B cell (primary cell): Measurements from ENCODE around the gene DNAH2. TPM values are rescaled to one million over a fixed set of nuclear protein-coding genes. Genes with fewer than 3 reads are reported as not detected.

Experiments
- ATAC-seq: fragments of 200-7000 bp; cut with Tn5 transposase; one replicate; pipeline ENCODE4 v1.10.0; 2021; ENCODE audit warnings: low read depth, mild to moderate bottlenecking, moderate number of reproducible peaks, moderate library complexity
- CTCF ChIA-PET: fragments of 350-600 bp; sonication (Branson Sonifier 250); formaldehyde crosslinking; loops from one replicate; lab custom pipeline; 2021; ENCODE audit warnings: antibody characterized with exemption, inconsistent platforms; lab: Charles Lee
- POLR2A ChIA-PET: fragments of 350-600 bp; sonication (Branson Sonifier 250); formaldehyde crosslinking; loops from one replicate; lab custom pipeline; 2021; ENCODE audit warnings: antibody characterized with exemption; lab: Charles Lee
- DNase-seq: peaks from one replicate; pipeline ENCODE4 v3.0.0; 2013
- H2AFZ ChIP-seq: 2 replicates; pipeline ENCODE4 v1.6.1; 2012; ENCODE audit warnings: mild to moderate bottlenecking, low read depth, low read length; ENCODE audit not compliant: insufficient read depth, poor library complexity, severe bottlenecking
- H3K27ac ChIP-seq, 2 donors: 1 replicate in 1 of 2; 2 replicates in 1 of 2; pipeline ENCODE4 v1.5.1; 2012 to 2013; ENCODE audit warnings: low read length in 2 of 2, mild to moderate bottlenecking in 2 of 2, moderate library complexity in 1 of 2
- H3K27me3 ChIP-seq, 4 experiments: fragments of 200-600 bp in 1 of 4; sonication (generic) in 1 of 4; replicated peaks in 1 of 4; 1 replicate in 2 of 4; 2 replicates in 2 of 4; pipeline versions ENCODE4 v1.6.1 to v1.7.0; 2013 to 2016; ENCODE audit warnings: low read length in 3 of 4, mild to moderate bottlenecking in 2 of 4, mixed read lengths in 1 of 4, moderate library complexity in 1 of 4; ENCODE audit not compliant: insufficient read depth in 4 of 4, control insufficient read depth in 3 of 4; ENCODE audit errors: control extremely low read depth in 1 of 4
- H3K36me3 ChIP-seq, 2 experiments: replicated peaks in 1 of 2; 1 replicate in 1 of 2; 2 replicates in 1 of 2; pipeline versions ENCODE4 v1.6.1 to v1.7.1; 2013; ENCODE audit warnings: low read length in 1 of 2; ENCODE audit not compliant: insufficient read depth in 2 of 2, control insufficient read depth in 1 of 2; ENCODE audit errors: control extremely low read depth in 1 of 2, extremely low read depth in 1 of 2
- H3K4me1 ChIP-seq, 2 donors: fragments of 200-600 bp in 1 of 2; sonication (generic) in 1 of 2; 1 replicate in 1 of 2; 2 replicates in 1 of 2; pipeline versions ENCODE4 v1.5.1 to v1.6.1; 2013 to 2017; ENCODE audit warnings: low read length in 2 of 2; ENCODE audit not compliant: control insufficient read depth in 2 of 2, insufficient read depth in 2 of 2
- H3K4me2 ChIP-seq: replicated peaks from 2 replicates; pipeline ENCODE3; 2012; ENCODE audit warnings: mild to moderate bottlenecking, low read depth, low read length; ENCODE audit not compliant: poor library complexity, severe bottlenecking
- H3K4me3 ChIP-seq, 5 experiments: fragments of 200-600 bp in 1 of 5; sonication (generic) in 1 of 5; 1 replicate in 3 of 5; 2 replicates in 2 of 5; pipeline versions ENCODE4 v1.5.1 to v1.7.0; 2011 to 2016; ENCODE audit warnings: low read length in 4 of 5, mild to moderate bottlenecking in 4 of 5, low read depth in 2 of 5, control low read depth in 1 of 5, moderate library complexity in 1 of 5; ENCODE audit not compliant: insufficient read depth in 1 of 5; ENCODE audit errors: control extremely low read depth in 1 of 5, extremely low read depth in 1 of 5
- H3K79me2 ChIP-seq: fragments of 200-600 bp; sonication (generic); one replicate; pipeline ENCODE4 v1.6.0; 2016; ENCODE audit warnings: low read length; ENCODE audit not compliant: control insufficient read depth, insufficient read depth
- H3K9ac ChIP-seq: fragments of 200-600 bp; sonication (generic); 2 replicates; pipeline ENCODE4 v1.6.1; 2017; ENCODE audit warnings: mild to moderate bottlenecking, low read length, moderate library complexity
- H3K9me3 ChIP-seq, 3 donors: one replicate each; pipeline versions ENCODE4 v1.6.1 to v1.7.1; 2013; ENCODE audit warnings: low read length in 2 of 3; ENCODE audit not compliant: control insufficient read depth in 2 of 3, insufficient read depth in 1 of 3; ENCODE audit errors: control extremely low read depth in 1 of 3
- H4K20me1 ChIP-seq: 2 replicates; pipeline ENCODE4 v1.6.0; 2012; ENCODE audit warnings: mild to moderate bottlenecking, low read length; ENCODE audit not compliant: insufficient read depth, control insufficient read depth, poor library complexity, severe bottlenecking
- H3K27ac Mint-ChIP-seq: one replicate; pipeline ENCODE4 v1.8.0; 2021; ENCODE audit warnings: mixed read lengths
- H3K27me3 Mint-ChIP-seq: one replicate; pipeline ENCODE4 v1.8.0; 2021; ENCODE audit warnings: mixed read lengths
- H3K4me1 Mint-ChIP-seq: one replicate; pipeline ENCODE4 v1.8.0; 2021; ENCODE audit warnings: mixed read lengths
- H3K4me3 Mint-ChIP-seq: one replicate; pipeline ENCODE4 v1.8.0; 2021; ENCODE audit warnings: mixed read lengths
- H3K9me3 Mint-ChIP-seq: one replicate; pipeline ENCODE4 v1.8.0; 2022; ENCODE audit warnings: mixed read lengths; ENCODE audit not compliant: insufficient read depth
- CTCF ChIP-seq: fragments of 200-600 bp; IDR thresholded peaks from one replicate; pipeline ENCODE4 v1.8.0; 2022; ENCODE audit warnings: antibody characterized with exemption, mild to moderate bottlenecking
- EZH2 ChIP-seq: IDR thresholded peaks from 2 replicates; pipeline ENCODE4 v1.6.1; 2012; ENCODE audit warnings: borderline replicate concordance, low read depth, mild to moderate bottlenecking, moderate library complexity, low read length; ENCODE audit not compliant: insufficient read depth, poor library complexity, severe bottlenecking
- WGBS: methylation state at CpG from one replicate; pipeline ENCODE4 v1.1.5; 2013; ENCODE audit warnings: missing lambda C conversion rate; ENCODE audit not compliant: insufficient coverage; 5-methylcytosine and 5-hydroxymethylcytosine counted together
- intact Hi-C: fragments of 100-400 bp; cut with micrococcal nuclease; formaldehyde crosslinking; loops from one replicate; pipeline ENCODE4 v1.10.0; 2022
- polyA plus RNA-seq: library from polyadenylated mRNA; depleted of rRNA; stranded (reverse); fragments of >200 nt; gene quantifications from 2 replicates; pipeline ENCODE4 v1.2.3, GENCODE V29; 2012
- total RNA-seq, 2 donors: library from RNA; stranded (reverse); fragments of 120-200 nt in 1 of 2; gene quantifications; 1 replicate in 1 of 2; 2 replicates in 1 of 2; pipeline versions ENCODE4 v1.2.3 to v1.2.4, GENCODE V29; 2013 to 2022

Gene DNAH2
- total and polyA plus RNA-seq, 2 donors (not counting 1 experiment from before 2014, with no cell fraction given) = 0.03 TPM; not detected in 1

GRCh38 chr17:7697828-7698588 is 19.5 kb upstream of the DNAH2 start:
- no CpG with 5 or more reads among the region's 4 CpGs for WGBS
- TF ChIP-seq EZH2 (no peak), CTCF (no peak)
- H3K27me3 Mint-ChIP-seq = peaks cover 6% of the 10 kb centered on the region
- Histone ChIP-seq H3K36me3 (peaks cover 0 to 23% of the 10 kb centered on the region in 2 experiments), H3K79me2 (no peaks in the 10 kb centered on the region), H2AFZ (no peak overlapping the region), H3K27me3 (peaks cover 0 to 17% (median 3%) of the 10 kb centered on the region in 4 experiments), H3K4me2 (no peak overlapping the region), H3K4me3 (no peak overlapping the region), H4K20me1 (no peaks in the 10 kb centered on the region), H3K4me1 (no peaks in the 10 kb centered on the region), H3K9ac (no peak overlapping the region), H3K27ac (no peak overlapping the region), H3K9me3 (no peaks in the 10 kb centered on the region)
- no peak overlapping the region for H3K27ac Mint-ChIP-seq
- ChIA-PET POLR2A (no interaction called here), CTCF (no interaction called here)
- H3K4me3 Mint-ChIP-seq = no peak overlapping the region
- H3K9me3 Mint-ChIP-seq = no peaks in the 10 kb centered on the region
- H3K4me1 Mint-ChIP-seq = no peaks in the 10 kb centered on the region
- ATAC-seq (no peak), DNase-seq (no peak)
- intact Hi-C loops = no loop called here

DNA sequence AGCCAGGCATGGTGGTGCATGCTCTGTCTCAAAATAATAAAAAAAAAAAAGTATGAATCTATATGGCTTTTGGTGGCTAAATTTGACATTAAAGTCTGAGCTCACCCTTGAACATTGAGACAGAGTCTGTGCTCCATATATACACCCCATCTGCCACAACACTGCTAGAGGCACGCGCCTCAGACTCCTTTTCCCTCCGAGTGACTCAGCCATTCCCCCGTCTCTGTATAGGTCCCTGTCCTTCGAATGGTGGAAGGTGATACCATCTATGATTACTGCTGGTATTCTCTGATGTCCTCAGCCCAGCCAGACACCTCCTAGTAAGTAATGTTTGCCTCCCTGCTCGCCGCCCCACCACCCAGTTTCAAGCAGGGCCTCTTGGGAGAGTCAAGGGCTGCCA is 17.0 kb upstream of the DNAH2 start:
- H3K79me2 ChIP-seq = no peaks in the 10 kb centered on the region
- 100% methylated on average over 3 of the region's 7 CpGs for WGBS
- H3K9me3 ChIP-seq = no peaks in the 10 kb centered on the region
- intact Hi-C loops = no loop called here
- Mint-ChIP-seq H3K9me3 (no peaks in the 10 kb centered on the region), H3K4me3 (no peak overlapping the region), H3K27ac (no peak overlapping the region), H3K4me1 (peaks cover 9% of the 10 kb centered on the region), H3K27me3 (peaks cover 24% of the 10 kb centered on the region)
- H3K36me3 ChIP-seq = peaks cover 0 to 21% of the 10 kb centered on the region in 2 experiments
- H3K4me2 ChIP-seq = no peak overlapping the region
- no peak for DNase-seq
- no peak overlapping the region for H2AFZ ChIP-seq
- no peak overlapping the region for H3K27ac ChIP-seq
- H3K4me1 ChIP-seq = peaks cover 17 to 18% of the 10 kb centered on the region in 2 donors
- CTCF ChIA-PET = interaction anchor here (0.7 kb wide), 1 partner anchor 79 kb away, joined by 5 read pairs; no protein-coding TSS in a partner anchor
- peaks cover 0 to 38% (median 12%) of the 10 kb centered on the region in 4 experiments for H3K27me3 ChIP-seq
- POLR2A ChIA-PET = no interaction called here
- H4K20me1 ChIP-seq = no peaks in the 10 kb centered on the region
- no peak overlapping the region for H3K9ac ChIP-seq
- ATAC-seq = no peak
- TF ChIP-seq CTCF (no peak), EZH2 (no peak)
- H3K4me3 ChIP-seq = no peak overlapping the region
